ENCODE data around the gene ALB. TPM values are rescaled to one million over a fixed set of nuclear protein-coding genes. Genes with fewer than 3 reads are reported as not detected.

ALB gene
- total and polyA plus RNA-seq, 2 of the 8 experiments (the other 6 are each of a cell fraction or from before 2014, with no cell fraction given), result 0.12 TPM; not detected in 1

DNA sequence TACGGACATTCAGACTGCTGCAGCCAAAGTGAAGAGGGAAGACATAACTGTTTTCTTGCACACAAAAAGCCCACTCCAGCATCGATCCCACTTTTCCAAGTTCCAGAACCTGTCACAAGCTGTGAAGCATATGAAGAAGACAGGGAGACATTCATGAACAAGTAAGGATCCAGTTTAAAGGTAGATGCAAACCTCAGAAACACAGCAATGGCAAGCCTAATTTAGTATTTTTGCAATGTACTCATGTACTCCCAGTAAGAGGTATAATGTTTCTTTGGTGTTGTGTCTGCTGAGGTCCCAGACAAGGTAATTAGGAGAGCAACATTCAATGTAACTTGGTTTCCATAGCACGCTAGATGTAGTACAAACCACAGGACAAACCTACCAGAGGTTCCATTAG is 36.6 kb downstream of the ALB start (continued):
- TF ChIP-seq CREB1 (IDR thresholded peaks at IDR 0.05) (no peak), GTF2F1 (IDR thresholded peaks at IDR 0.05; ENCODE audit: borderline replicate concordance, low read depth, low read length) (no peak), SIX5 (IDR thresholded peaks at IDR 0.05; ENCODE audit: low read depth, low read length) (no peak), PHF8 (conservative IDR thresholded peaks at IDR 0.05; ENCODE audit: low read depth, low read length) (no peak)

Measured in H1 (cell line).